Osteocyte (in vitro differentiated cells): ENCODE measurements around the gene CCDC78. TPM values are rescaled to one million over a fixed set of nuclear protein-coding genes. Genes with fewer than 3 reads are reported as not detected.

Experiments used
- DNase-seq: peaks from one replicate; pipeline ENCODE4 v3.0.0; 2021; ENCODE audit warnings: mixed read lengths; ENCODE audit not compliant: unreplicated experiment; ENCODE audit errors: extremely low spot score
- H3K27ac Mint-ChIP-seq: one replicate; pipeline ENCODE4 v1.8.0; 2021; ENCODE audit warnings: mild to moderate bottlenecking, mixed read lengths; ENCODE audit not compliant: unreplicated experiment
- H3K27me3 Mint-ChIP-seq: one replicate; pipeline ENCODE4 v1.8.0; 2021; ENCODE audit warnings: mixed read lengths; ENCODE audit not compliant: unreplicated experiment
- H3K36me3 Mint-ChIP-seq: one replicate; pipeline ENCODE4 v1.8.0; 2021; ENCODE audit warnings: mixed read lengths; ENCODE audit not compliant: unreplicated experiment
- H3K4me1 Mint-ChIP-seq: one replicate; pipeline ENCODE4 v1.8.0; 2021; ENCODE audit warnings: mixed read lengths; ENCODE audit not compliant: unreplicated experiment
- H3K4me3 Mint-ChIP-seq: one replicate; pipeline ENCODE4 v1.8.0; 2021; ENCODE audit warnings: mild to moderate bottlenecking, moderate library complexity, mixed read lengths; ENCODE audit not compliant: unreplicated experiment
- H3K9me3 Mint-ChIP-seq: one replicate; pipeline ENCODE4 v1.8.0; 2021; ENCODE audit warnings: mixed read lengths; ENCODE audit not compliant: unreplicated experiment
- total RNA-seq: library from RNA; stranded (reverse); gene quantifications from 2 replicates; pipeline ENCODE4 v1.2.1, GENCODE V29; 2021
- TF ChIP-seq, protein P1 (sequence below): fragments of 200-600 bp; sonication (generic); IDR thresholded peaks from 2 replicates; pipeline ENCODE4 v1.5.0; 2021; ENCODE audit warnings: antibody characterized with exemption, mild to moderate bottlenecking, moderate library complexity

The CCDC78 gene
- total RNA-seq, 1 donor from 2014 or later = 2.6 TPM

- Mint-ChIP-seq H3K27ac (no peak overlapping the region), H3K4me3 (no peak overlapping the region), H3K36me3 (no peaks in the 10 kb centered on the region), H3K4me1 (peaks cover 2% of the 10 kb centered on the region), H3K9me3 (no peaks in the 10 kb centered on the region), H3K27me3 (no peaks in the 10 kb centered on the region)
- TF ChIP-seq, protein P1, sequence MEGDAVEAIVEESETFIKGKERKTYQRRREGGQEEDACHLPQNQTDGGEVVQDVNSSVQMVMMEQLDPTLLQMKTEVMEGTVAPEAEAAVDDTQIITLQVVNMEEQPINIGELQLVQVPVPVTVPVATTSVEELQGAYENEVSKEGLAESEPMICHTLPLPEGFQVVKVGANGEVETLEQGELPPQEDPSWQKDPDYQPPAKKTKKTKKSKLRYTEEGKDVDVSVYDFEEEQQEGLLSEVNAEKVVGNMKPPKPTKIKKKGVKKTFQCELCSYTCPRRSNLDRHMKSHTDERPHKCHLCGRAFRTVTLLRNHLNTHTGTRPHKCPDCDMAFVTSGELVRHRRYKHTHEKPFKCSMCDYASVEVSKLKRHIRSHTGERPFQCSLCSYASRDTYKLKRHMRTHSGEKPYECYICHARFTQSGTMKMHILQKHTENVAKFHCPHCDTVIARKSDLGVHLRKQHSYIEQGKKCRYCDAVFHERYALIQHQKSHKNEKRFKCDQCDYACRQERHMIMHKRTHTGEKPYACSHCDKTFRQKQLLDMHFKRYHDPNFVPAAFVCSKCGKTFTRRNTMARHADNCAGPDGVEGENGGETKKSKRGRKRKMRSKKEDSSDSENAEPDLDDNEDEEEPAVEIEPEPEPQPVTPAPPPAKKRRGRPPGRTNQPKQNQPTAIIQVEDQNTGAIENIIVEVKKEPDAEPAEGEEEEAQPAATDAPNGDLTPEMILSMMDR = no peak
- DNase-seq = no peak
Observed at GRCh38 chr16:764184-764750, 38.0 kb upstream of the CCDC78 start.

DNA sequence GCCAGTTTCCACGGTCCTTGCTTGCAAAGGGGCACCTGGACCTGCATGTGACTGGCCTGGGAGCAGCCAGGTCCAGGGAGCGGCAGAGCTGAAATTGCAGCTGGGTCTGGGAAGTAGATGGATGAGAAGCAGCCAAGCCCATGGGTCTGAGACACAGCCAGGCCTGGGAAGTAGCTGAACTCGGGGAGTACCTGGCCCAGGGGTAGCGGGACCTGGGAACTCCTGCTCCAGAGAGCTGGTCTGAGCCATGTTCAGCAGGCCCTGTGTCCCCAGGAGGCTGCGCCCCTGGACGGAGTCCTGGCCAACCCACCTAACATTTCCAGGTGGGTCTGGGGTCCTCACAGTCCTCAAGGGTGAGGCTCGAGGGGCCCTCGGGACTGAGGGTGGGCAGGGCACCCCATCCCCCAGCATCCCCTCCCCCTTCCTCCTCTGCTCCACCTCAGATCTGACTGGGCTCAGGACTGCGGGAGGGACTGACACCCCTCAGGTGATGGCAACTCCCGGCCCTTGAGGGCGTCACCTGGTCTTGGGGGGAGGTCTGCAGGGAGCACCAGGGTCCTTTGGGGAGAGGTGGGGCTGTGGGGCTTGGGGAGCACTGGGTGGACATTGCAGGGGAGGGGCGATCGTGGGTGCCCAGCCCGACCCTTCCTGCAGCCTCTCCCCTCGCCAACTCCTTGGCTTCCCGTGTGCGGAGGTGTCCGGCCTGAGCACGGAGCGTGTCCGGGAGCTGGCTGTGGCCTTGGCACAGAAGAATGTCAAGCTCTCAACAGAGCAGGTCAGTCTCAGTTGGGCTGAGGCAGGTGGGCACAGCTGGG is 37.3 kb upstream of the CCDC78 start:
- Mint-ChIP-seq H3K27ac (no peak overlapping the region), H3K9me3 (no peaks in the 10 kb centered on the region), H3K4me3 (no peak overlapping the region), H3K36me3 (no peaks in the 10 kb centered on the region), H3K4me1 (peaks cover 2% of the 10 kb centered on the region), H3K27me3 (no peaks in the 10 kb centered on the region)
- TF ChIP-seq, protein P1 = no peak
- no peak for DNase-seq

DNA sequence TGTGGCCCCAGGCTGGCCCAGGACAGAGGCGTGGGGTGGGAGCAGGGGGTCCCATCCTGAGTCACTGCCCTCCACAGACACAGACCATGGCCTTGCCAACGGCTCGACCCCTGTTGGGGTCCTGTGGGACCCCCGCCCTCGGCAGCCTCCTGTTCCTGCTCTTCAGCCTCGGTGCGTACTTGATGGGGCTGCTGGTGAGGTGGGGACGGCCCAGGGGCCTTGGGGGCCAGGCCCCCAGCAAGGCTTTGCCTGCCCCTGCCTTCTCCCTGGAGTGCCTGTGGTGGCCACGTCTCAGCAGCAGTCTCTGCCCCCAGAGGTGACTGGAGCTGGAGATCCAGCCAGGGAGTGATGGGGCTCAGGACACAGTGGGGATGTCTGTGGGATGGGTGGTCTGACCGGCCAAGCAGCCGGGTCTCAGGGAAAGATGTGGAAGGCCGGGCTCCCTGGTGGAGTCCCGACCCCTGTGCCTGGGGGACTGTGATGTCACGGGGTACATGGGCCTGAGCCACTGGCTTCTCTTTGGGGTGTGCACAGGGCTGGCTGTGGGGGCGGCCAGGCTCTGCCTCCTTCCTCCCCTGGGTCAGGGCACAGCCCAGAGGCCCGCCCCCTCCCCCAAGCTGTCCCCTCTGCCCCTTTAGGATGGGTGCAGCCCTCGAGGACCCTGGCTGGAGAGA is 36.5 kb upstream of the CCDC78 start:
- Mint-ChIP-seq H3K4me3 (no peak overlapping the region), H3K27me3 (no peaks in the 10 kb centered on the region), H3K4me1 (peaks cover 2% of the 10 kb centered on the region), H3K9me3 (no peaks in the 10 kb centered on the region), H3K27ac (no peak overlapping the region), H3K36me3 (no peaks in the 10 kb centered on the region)
- TF ChIP-seq, protein P1 = no peak
- no peak for DNase-seq

DNA sequence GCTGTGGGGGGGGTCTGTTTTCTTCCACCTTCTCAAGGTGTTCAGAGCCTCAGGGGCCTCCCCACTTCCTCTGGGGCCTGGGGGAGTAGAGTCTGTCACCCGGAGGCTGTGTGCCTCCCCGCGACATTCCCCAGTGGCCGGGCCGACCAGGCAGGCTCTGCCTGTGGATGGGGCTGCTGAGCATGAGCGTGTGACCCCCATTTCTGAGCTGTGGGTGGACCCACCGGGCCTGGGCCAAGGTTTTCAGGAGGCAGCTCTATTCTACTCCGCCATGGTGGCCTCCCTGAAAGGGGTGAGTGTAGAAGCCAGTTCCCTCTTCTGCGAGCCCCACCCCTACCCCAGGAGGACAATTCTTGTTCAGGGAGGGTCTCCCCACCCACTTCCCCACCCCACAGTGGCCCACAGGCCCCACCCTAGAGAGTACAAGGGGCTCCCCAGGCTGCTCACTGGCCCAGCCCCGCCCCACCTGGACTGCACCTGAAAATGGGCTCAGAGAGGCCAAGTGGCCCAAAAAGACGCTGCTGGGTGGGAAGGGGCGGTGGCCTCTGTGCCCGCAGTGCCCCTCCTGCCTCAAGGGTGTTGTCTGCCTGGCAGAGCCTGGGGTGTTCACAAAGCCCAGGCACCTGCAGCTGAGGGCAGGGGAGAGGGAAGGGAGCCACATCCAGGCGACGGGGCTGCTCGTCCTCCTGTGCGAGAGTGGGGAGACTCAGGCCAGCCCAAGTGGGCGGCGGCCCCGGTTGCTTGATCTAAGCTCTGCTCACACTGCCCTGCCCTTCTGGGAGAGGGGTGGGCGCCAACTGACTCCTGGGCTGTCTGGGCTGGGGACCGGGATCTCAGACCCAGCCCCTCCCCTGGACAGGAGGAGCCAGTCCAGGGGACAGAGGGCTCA is 35.6 kb upstream of the CCDC78 start:
- no peak for DNase-seq
- Mint-ChIP-seq H3K27ac (no peak overlapping the region), H3K9me3 (no peaks in the 10 kb centered on the region), H3K4me3 (no peak overlapping the region), H3K4me1 (peaks cover 2% of the 10 kb centered on the region), H3K36me3 (no peaks in the 10 kb centered on the region), H3K27me3 (no peaks in the 10 kb centered on the region)
- TF ChIP-seq, protein P1 = no peak
